SK-N-MC (cell line): ENCODE data around the gene PASD1.
A peak's percentile ranks its signal among the peaks of the same experiment; 100 is the strongest.

Experiments used
- DNase-seq: peaks from one replicate; pipeline ENCODE4 v3.0.0-alpha.2; 2011; ENCODE audit warnings: low read depth, low spot score
- H3K27ac ChIP-seq: fragments of 200-600 bp; sonication (generic); 2 replicates; pipeline ENCODE4 v1.5.1; 2016; ENCODE audit warnings: mixed run types
- H3K36me3 ChIP-seq: fragments of 200-600 bp; sonication (generic); 2 replicates; pipeline ENCODE4 v1.6.1; 2017; ENCODE audit warnings: antibody characterized with exemption, low read length, mixed read lengths; ENCODE audit not compliant: insufficient read depth
- H3K4me3 ChIP-seq: fragments of 200-600 bp; sonication (generic); 2 replicates; pipeline ENCODE4 v1.5.1; 2016
- H3K9ac ChIP-seq: fragments of 200-600 bp; sonication (generic); 2 replicates; pipeline ENCODE4 v1.8.0; 2017; ENCODE audit warnings: mixed run types, mixed read lengths; ENCODE audit not compliant: insufficient read length
- H3K9me3 ChIP-seq: fragments of 200-600 bp; sonication (generic); 2 replicates; pipeline ENCODE4 v1.6.1; 2017; ENCODE audit warnings: low read depth, mild to moderate bottlenecking, antibody characterized with exemption, low read length, moderate library complexity, mixed read lengths
- EZH2 ChIP-seq: fragments of 200-600 bp; sonication (generic); IDR thresholded peaks from one replicate; pipeline ENCODE4 v1.6.1; 2017; ENCODE audit warnings: antibody characterized with exemption
- FOXP2 ChIP-seq: optimal IDR thresholded peaks from 2 replicates; pipeline ENCODE3; 2011; ENCODE audit warnings: mild to moderate bottlenecking, moderate library complexity; ENCODE audit not compliant: insufficient read depth; ENCODE audit errors: extremely low read length, control extremely low read depth
- POLR2AphosphoS5 ChIP-seq: IDR thresholded peaks from 2 replicates; pipeline ENCODE4 v1.6.1; 2012; ENCODE audit warnings: mild to moderate bottlenecking, low read depth, low read length, borderline replicate concordance

The PASD1 gene

DNA sequence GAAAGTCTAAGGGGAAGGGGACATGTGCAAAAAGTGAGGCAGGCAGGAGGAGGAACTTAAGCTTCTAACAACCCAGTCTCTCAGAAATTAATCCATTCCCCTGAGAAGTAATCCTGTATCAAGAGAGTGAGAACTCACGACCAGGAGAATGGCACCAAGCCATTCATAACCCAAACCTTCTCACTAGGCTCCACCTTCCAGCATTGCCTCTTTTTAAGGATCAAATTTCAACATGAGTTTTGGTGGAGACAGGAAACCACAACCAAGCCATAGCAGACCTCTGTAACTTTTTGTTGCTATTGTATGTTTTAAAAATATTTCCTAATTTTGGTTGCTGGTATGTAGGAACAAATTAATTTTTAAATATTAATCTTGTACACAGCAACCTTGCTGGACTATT, 32.8 kb downstream of the PASD1 start:
- H3K4me3 ChIP-seq: 0 out of 2 replicates have a peak overlapping the region, but pooled peaks have one; percentile 43
- H3K9me3 ChIP-seq: no peaks in the 10 kb centered on the region
- H3K9ac ChIP-seq: no peak overlapping the region
- no peaks in the 10 kb centered on the region for H3K36me3 ChIP-seq
- H3K27ac ChIP-seq: 0 out of 2 replicates have a peak overlapping the region, but pooled peaks have one; percentile 2
- no peak for TF ChIP-seq EZH2
- TF ChIP-seq FOXP2: no peak
- no peak for TF ChIP-seq POLR2AphosphoS5
- DNase-seq: peak; percentile 26

DNA sequence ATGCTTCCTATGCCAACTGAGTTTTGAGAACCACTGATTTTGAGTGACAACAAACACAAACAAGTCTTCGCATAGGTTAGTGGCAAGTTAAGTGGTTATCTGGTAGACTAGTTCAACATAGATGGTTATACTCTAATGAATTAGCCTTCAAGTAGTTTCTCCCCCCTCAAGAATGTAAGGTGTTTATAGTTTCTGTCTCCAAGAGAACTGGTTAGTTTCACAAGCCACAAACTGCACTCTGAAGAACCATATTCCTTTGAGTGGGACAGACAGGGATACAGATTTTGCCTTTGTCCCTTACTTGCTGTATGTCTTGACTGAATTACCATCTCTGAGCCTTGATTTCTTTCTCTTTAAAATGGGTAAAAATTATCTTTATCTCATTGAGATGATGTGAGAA, 41.5 kb downstream of the PASD1 start:
- DNase-seq: no peak
- TF ChIP-seq EZH2 (no peak), FOXP2 (no peak), POLR2AphosphoS5 (no peak)
- Histone ChIP-seq H3K36me3 (no peaks in the 10 kb centered on the region), H3K9me3 (no peaks in the 10 kb centered on the region), H3K9ac (no peak overlapping the region), H3K4me3 (no peak overlapping the region), H3K27ac (no peak overlapping the region)

DNA sequence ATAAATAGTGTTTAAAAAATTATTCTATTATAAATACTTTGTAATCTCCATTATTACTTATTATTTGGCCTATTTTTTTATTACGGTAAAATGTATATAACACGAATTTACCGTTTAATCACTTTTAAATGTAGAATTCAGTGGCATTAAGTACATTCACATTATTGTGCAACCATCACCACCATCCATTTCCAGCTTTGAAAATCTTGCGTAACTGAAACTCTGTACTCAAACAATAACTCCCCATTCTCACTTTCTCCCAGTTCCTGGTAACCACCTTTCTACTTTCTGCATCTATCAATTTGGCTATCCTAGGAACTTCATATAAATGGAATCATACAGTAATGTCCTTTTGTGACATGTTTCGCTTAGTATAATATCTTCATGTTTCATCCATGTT, 45.7 kb downstream of the PASD1 start:
- Histone ChIP-seq H3K27ac (no peak overlapping the region), H3K36me3 (no peaks in the 10 kb centered on the region)
- no peak for TF ChIP-seq FOXP2
- TF ChIP-seq EZH2: no peak
- no peak for TF ChIP-seq POLR2AphosphoS5

DNA sequence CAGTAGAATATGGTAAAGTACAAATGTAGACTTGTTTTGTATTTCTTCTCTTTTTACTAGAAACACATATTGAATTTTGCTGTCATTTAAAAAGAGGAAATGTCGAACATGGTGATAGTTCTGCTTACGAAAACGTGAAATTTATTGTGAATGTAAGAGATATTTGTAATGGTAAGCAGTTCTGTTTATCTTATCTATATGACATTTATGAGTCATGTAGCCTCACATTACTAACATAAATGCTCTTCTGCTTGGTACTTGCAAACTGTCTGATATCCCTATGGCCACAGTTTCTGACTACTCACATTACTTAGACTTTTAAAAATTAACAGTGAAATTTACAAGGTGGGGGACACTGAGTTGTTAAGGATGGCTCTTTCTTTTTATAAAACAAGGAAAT, 57.9 kb downstream of the PASD1 start:
- Histone ChIP-seq H3K4me3 (no peak overlapping the region), H3K9me3 (no peaks in the 10 kb centered on the region), H3K27ac (no peak overlapping the region), H3K9ac (no peak overlapping the region), H3K36me3 (no peaks in the 10 kb centered on the region)
- no peak for TF ChIP-seq FOXP2
- no peak for TF ChIP-seq POLR2AphosphoS5
- no peak for TF ChIP-seq EZH2
- DNase-seq: no peak

More for the DNA sequence above, 45.7 kb downstream of the PASD1 start:
- H3K9ac ChIP-seq: no peak overlapping the region
- DNase-seq: no peak
- no peaks in the 10 kb centered on the region for H3K9me3 ChIP-seq
- no peak overlapping the region for H3K4me3 ChIP-seq

DNA sequence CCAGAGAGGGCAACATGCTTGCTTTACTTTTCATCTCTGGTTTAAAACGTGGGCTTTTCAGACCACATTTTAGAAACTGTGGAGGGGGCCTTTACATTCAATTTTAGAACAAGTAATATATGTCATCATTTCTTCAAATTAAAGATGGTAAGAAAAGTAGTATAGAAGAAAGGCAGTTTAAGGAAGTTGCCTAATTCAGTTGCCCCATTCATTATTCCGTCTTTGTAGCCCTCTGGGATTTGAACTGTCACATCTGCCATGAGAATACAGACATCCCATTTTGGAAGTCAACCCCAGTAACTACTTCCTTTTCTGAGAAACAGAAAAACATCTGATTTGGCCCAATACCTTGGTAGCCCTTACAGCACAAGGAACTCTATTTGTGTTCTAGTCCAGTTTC, 61.2 kb downstream of the PASD1 start:
- TF ChIP-seq FOXP2 (no peak), POLR2AphosphoS5 (no peak), EZH2 (no peak)
- Histone ChIP-seq H3K36me3 (no peaks in the 10 kb centered on the region), H3K9me3 (no peaks in the 10 kb centered on the region), H3K9ac (no peak overlapping the region), H3K4me3 (no peak overlapping the region), H3K27ac (no peak overlapping the region)
- DNase-seq: no peak

DNA sequence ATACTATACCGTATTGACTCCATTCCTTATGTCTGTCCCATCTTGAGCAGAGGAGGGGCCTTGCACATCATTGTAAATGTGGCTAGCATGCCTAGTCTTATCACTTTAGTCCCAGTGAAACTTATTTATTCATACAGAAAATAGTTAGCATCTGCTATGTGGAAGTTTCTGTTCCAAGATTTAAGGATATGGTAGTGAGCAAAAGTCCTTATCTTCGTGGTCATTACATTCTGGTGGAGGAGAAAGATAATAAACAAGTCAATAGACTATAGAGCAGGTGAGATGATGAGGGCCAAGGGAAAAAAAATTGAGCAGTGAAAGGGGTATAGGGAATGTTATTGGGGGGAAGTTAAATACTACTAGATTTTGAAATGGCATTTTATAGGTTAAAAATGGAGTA, 68.3 kb downstream of the PASD1 start:
- Histone ChIP-seq H3K27ac (no peak overlapping the region), H3K9me3 (no peaks in the 10 kb centered on the region), H3K36me3 (no peaks in the 10 kb centered on the region), H3K4me3 (no peak overlapping the region), H3K9ac (no peak overlapping the region)
- no peak for DNase-seq
- TF ChIP-seq FOXP2: no peak
- no peak for TF ChIP-seq POLR2AphosphoS5
- no peak for TF ChIP-seq EZH2

DNA sequence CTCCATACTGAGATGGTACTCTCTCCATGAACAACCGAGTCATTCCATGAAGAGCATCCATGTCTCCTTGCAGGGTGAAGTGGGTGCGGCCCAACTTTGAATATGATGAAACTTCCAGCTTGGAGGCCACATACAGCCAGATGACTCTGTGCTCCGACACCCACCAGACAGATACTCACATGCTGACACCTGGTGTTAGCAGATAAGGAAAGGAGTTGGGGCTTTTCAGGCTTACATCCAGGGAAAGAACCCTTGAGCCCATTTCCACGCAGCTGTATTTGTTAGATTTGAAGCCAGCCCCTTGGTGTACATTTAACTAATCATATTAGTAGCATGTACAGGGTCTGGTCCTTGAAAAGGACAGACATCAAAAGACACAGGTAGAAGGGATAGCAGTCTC, 69.7 kb downstream of the PASD1 start:
- no peaks in the 10 kb centered on the region for H3K36me3 ChIP-seq
- no peak overlapping the region for H3K9ac ChIP-seq
- no peak overlapping the region for H3K4me3 ChIP-seq
- TF ChIP-seq POLR2AphosphoS5 (no peak), FOXP2 (no peak), EZH2 (no peak)
- H3K9me3 ChIP-seq: no peaks in the 10 kb centered on the region
- no peak overlapping the region for H3K27ac ChIP-seq
- DNase-seq: no peak

DNA sequence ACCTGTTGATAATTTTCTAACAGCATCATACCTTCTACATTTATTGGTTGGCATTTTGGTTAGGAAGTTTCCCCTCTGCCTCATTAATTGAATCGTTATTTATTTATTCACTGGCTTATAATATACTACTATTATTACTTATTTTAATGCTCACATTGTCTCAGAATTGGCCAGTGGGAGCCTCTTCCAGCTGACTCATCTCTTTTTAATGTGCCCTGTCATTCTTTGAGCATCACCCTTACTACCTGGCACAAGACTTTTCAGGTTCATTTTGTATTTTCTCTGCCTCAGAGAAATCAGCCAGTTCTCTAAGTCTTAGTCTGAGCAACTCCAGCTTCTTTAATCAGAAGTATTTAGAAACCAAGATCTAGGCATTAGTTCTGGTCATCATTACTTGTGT, 71.5 kb downstream of the PASD1 start:
- Histone ChIP-seq H3K27ac (no peak overlapping the region), H3K9me3 (no peaks in the 10 kb centered on the region), H3K36me3 (no peaks in the 10 kb centered on the region), H3K9ac (no peak overlapping the region), H3K4me3 (no peak overlapping the region)
- no peak for DNase-seq
- TF ChIP-seq POLR2AphosphoS5: no peak
- TF ChIP-seq EZH2: no peak
- no peak for TF ChIP-seq FOXP2

DNA sequence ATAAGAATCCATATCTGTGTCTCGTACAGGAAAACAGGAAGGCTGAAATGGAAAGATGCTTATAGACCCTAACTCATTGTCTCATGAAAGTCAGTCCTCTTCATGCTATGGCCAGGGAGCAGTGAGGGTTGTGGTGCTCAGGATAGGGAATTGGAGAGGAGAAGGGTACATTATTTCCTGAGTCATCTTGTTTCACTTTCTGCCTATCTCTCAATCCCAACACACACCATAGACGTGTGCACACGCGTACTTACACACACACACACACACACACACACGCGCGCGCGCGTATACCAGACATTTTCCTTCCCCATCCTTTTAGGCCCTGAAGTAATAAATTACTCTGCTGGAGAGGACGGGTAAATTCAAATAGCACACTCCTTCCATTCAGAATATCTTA, 78.1 kb downstream of the PASD1 start:
- Histone ChIP-seq H3K36me3 (no peaks in the 10 kb centered on the region), H3K4me3 (no peak overlapping the region), H3K27ac (no peak overlapping the region), H3K9ac (no peak overlapping the region), H3K9me3 (no peaks in the 10 kb centered on the region)
- no peak for DNase-seq
- TF ChIP-seq EZH2 (no peak), POLR2AphosphoS5 (no peak), FOXP2 (no peak)

DNA sequence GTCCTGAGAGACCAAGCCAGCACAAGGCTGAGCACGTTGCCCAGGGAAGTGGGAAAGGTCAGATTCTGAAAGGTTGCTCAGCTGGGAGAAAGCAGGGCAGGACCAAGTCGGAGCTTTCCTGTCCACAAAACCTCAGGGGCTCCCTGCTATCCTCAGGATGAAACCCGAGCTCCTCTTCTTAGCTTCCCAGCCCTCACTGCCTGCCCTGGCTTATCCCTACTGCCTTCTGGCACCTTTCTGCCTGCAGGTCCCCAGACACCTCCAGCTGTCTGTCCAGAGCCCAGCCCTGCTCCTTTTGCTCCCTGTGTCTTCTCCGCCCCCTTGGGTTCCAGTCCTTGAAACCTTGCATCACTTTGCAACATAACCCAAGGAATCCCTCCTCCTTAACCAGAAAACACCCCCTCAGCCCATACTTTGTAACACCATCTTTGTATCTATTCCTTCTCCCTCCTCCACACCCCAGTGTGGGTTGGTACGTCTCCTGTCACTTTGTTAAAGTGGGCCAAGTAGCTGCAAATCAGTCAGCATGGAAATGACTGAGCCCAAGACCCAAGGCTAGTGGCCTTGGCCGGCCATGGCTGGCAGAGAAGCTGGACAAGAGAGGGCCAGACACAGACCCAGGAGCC, 111.8 kb downstream of the PASD1 start:
- Histone ChIP-seq H3K27ac (no peak overlapping the region), H3K9me3 (no peaks in the 10 kb centered on the region), H3K4me3 (no peak overlapping the region), H3K9ac (no peak overlapping the region), H3K36me3 (no peaks in the 10 kb centered on the region)
- no peak for TF ChIP-seq EZH2
- no peak for TF ChIP-seq FOXP2
- no peak for TF ChIP-seq POLR2AphosphoS5
- no peak for DNase-seq
